Natural killer cell (primary cell): ENCODE results near the gene ZBTB42. TPM values are rescaled to one million over a fixed set of nuclear protein-coding genes. Genes with fewer than 3 reads are reported as not detected.

Source experiments
- ATAC-seq, 3 donors: fragments of 150-1000 bp in 2 of 3; fragments of 200-7000 bp in 1 of 3; cut with Tn5 transposase; 1 replicate in 1 of 3; 2 replicates in 2 of 3; pipeline ENCODE4 v1.10.0; 2021; ENCODE audit warnings: mild to moderate bottlenecking in 2 of 3, moderate library complexity in 2 of 3
- DNase-seq, 2 donors: peaks; one replicate each; pipeline versions ENCODE4 v3.0.0 to v3.0.0-alpha.2; 2013 to 2021; ENCODE audit warnings: mixed read lengths in 1 of 2
- H3K27ac ChIP-seq: one replicate; pipeline ENCODE4 v1.5.1; 2013; ENCODE audit warnings: mild to moderate bottlenecking, low read length
- H3K27me3 ChIP-seq: one replicate; pipeline ENCODE4 v1.6.1; 2013; ENCODE audit warnings: low read length; ENCODE audit not compliant: control insufficient read depth, insufficient read depth
- H3K36me3 ChIP-seq: one replicate; pipeline ENCODE4 v1.6.1; 2013; ENCODE audit warnings: low read length; ENCODE audit not compliant: control insufficient read depth, insufficient read depth
- H3K4me1 ChIP-seq: one replicate; pipeline ENCODE4 v1.6.1; 2013; ENCODE audit warnings: low read length; ENCODE audit not compliant: control insufficient read depth, insufficient read depth
- H3K4me3 ChIP-seq: one replicate; pipeline ENCODE4 v1.5.1; 2013; ENCODE audit warnings: low read length
- H3K9me3 ChIP-seq: one replicate; pipeline ENCODE4 v1.6.1; 2013; ENCODE audit warnings: low read length; ENCODE audit not compliant: control insufficient read depth, insufficient read depth
- H3K27ac Mint-ChIP-seq, 2 donors: one replicate each; pipeline ENCODE4 v1.8.0; 2022; ENCODE audit warnings: mild to moderate bottlenecking in 2 of 2, mixed read lengths in 2 of 2, moderate library complexity in 1 of 2
- H3K27me3 Mint-ChIP-seq, 2 donors: one replicate each; pipeline ENCODE4 v1.8.0; 2022; ENCODE audit warnings: low read depth in 2 of 2, mixed read lengths in 2 of 2
- H3K36me3 Mint-ChIP-seq: one replicate; pipeline ENCODE4 v1.8.0; 2022; ENCODE audit warnings: mixed read lengths
- H3K4me1 Mint-ChIP-seq, 2 donors: one replicate each; pipeline ENCODE4 v1.8.0; 2022; ENCODE audit warnings: mixed read lengths in 2 of 2
- H3K4me3 Mint-ChIP-seq: one replicate; pipeline ENCODE4 v1.8.0; 2022; ENCODE audit warnings: mild to moderate bottlenecking, moderate library complexity, mixed read lengths
- H3K9me3 Mint-ChIP-seq, 2 donors: one replicate each; pipeline ENCODE4 v1.8.0; 2022; ENCODE audit warnings: mixed read lengths in 2 of 2
- CTCF ChIP-seq: fragments of 200-600 bp; IDR thresholded peaks from one replicate; pipeline ENCODE4 v1.8.0; 2022; ENCODE audit warnings: antibody characterized with exemption
- WGBS: methylation state at CpG from one replicate; pipeline ENCODE4 v1.1.7; 2013; ENCODE audit warnings: missing lambda C conversion rate; ENCODE audit not compliant: insufficient coverage; 5-methylcytosine and 5-hydroxymethylcytosine counted together
- intact Hi-C: fragments of 100-400 bp; cut with micrococcal nuclease; formaldehyde crosslinking; loops from one replicate; pipeline ENCODE4 v1.14.2; 2022
- total RNA-seq, 4 donors: library from RNA; stranded (reverse); fragments of 120-200 nt in 1 of 4; gene quantifications; one replicate each; pipeline versions ENCODE4 v1.2.3 to v1.2.4, GENCODE V29; 2013 to 2022

Gene ZBTB42
- total RNA-seq, 3 donors from 2014 or later (not counting 1 experiment from before 2014, with no cell fraction given): 3.6 to 4.5 (median 3.7) TPM

DNA sequence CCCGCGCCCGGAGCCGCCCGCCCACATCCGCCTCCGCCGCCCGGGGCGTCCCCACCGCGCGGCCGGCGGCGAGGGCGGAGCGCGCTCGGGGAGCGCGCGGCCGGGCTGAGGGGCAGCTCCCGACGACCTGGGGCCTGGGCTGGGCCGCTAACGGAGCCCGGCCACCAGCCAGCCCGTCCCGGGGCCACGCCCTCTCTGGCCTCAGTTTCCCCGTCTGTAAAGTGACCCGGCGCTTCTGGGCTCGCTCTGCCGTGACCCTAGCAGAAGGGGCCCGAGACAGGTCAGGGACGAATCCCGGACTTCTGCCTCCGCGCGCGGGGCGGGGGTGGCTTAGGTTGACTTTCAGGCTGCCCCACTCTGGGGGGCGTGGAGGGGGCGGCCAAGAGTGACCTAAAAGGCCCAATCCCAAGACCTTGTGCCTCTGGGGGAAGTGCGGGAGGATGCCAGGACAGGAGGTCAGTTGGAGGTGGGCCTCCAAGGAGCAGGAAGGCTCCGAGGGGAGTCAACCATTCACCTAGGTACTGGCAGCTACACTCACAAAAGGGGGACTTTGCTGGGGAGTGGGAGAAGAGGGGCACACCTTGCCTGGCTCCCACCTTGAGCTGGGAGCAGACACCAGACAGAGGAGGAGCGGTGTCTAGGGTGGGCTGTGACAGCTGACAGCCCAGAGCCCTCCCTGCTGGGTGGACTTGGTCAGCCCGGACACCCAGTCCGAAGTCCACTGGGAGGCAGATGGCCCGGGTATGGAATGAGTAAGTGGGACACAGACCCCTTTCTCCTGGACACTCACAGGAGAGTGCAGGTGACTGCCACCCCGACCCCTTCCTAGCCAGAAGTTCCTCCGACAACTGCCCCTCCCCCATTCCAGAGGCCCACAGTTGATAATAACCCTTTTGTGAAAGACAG is 4.9 kb upstream of the ZBTB42 start:
- WGBS: 13% methylated on average over 55 of the region's 55 CpGs
- H3K27ac Mint-ChIP-seq: peak overlapping the region; percentile 73 to 85
- no peaks in the 10 kb centered on the region for H3K9me3 Mint-ChIP-seq
- H3K9me3 ChIP-seq: no peaks in the 10 kb centered on the region
- no peaks in the 10 kb centered on the region for H3K27me3 Mint-ChIP-seq
- no peaks in the 10 kb centered on the region for H3K36me3 Mint-ChIP-seq
- peak overlapping the region; percentile 79 for H3K4me3 Mint-ChIP-seq
- peak; percentile 62 to 72 (median 67) for ATAC-seq
- DNase-seq: peak; percentile 55 to 80
- peaks cover 19 to 61% of the 10 kb centered on the region in 2 donors for H3K4me1 Mint-ChIP-seq
- no peaks in the 10 kb centered on the region for H3K27me3 ChIP-seq
- H3K27ac ChIP-seq: peak overlapping the region; percentile 45
- intact Hi-C loops: loop anchor here (2.0 kb wide), 1 partner anchor 43 kb away; the partner anchor contains the start of gene SIVA1
- H3K4me3 ChIP-seq: peak overlapping the region; percentile 17
- H3K36me3 ChIP-seq: peaks cover 15% of the 10 kb centered on the region
- peaks cover 44% of the 10 kb centered on the region for H3K4me1 ChIP-seq
- TF ChIP-seq CTCF: no peak

DNA sequence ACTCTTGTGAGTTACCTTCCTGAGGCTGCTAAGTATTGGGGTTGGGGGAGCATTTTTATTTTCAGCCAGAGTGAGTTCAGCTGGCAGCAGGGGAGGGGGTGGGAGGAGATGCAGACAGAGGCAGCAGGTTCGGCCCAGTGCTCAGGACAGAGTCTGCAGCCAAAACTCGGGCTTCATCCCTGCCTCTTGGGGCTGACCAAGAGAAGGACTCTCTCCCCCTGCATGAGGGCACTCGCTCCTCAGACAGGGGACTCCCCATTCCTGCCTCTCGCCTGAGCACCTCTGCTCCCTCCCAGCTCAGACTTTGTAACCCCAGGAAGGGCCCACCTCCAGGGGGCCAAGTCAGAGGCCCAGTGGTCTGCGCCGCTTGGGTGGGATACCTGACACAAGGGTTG is 4.2 kb upstream of the ZBTB42 start:
- no peak overlapping the region for H3K27ac ChIP-seq
- no peaks in the 10 kb centered on the region for H3K9me3 ChIP-seq
- H3K27me3 ChIP-seq: no peaks in the 10 kb centered on the region
- intact Hi-C loops: no loop called here
- Mint-ChIP-seq H3K4me3 (peak overlapping the region; percentile 79), H3K9me3 (no peaks in the 10 kb centered on the region), H3K36me3 (no peaks in the 10 kb centered on the region), H3K4me1 (peaks cover 19 to 61% of the 10 kb centered on the region in 2 donors), H3K27me3 (no peaks in the 10 kb centered on the region), H3K27ac (peak overlapping the region; percentile 73 to 85)
- DNase-seq (no peak), ATAC-seq (no peak)
- no peak for TF ChIP-seq CTCF
- peaks cover 50% of the 10 kb centered on the region for H3K4me1 ChIP-seq
- H3K36me3 ChIP-seq: peaks cover 8% of the 10 kb centered on the region
- H3K4me3 ChIP-seq: no peak overlapping the region
- 92% methylated on average over 6 of the region's 6 CpGs for WGBS

- Histone ChIP-seq H3K27ac (no peak overlapping the region), H3K9me3 (no peaks in the 10 kb centered on the region), H3K27me3 (no peaks in the 10 kb centered on the region), H3K36me3 (peaks cover 1% of the 10 kb centered on the region), H3K4me1 (peaks cover 53% of the 10 kb centered on the region), H3K4me3 (no peak overlapping the region)
- Mint-ChIP-seq H3K27me3 (no peaks in the 10 kb centered on the region), H3K27ac (peak overlapping the region; percentile 73 to 85), H3K4me3 (peak overlapping the region; percentile 79), H3K36me3 (no peaks in the 10 kb centered on the region), H3K4me1 (peaks cover 19 to 60% of the 10 kb centered on the region in 2 donors), H3K9me3 (no peaks in the 10 kb centered on the region)
- ATAC-seq (no peak), DNase-seq (peak in 1 of 2 donors; percentile 29)
- 64% methylated on average over 18 of the region's 18 CpGs for WGBS
- intact Hi-C loops: no loop called here
- TF ChIP-seq CTCF: no peak
These were observed 3.5 kb upstream of the ZBTB42 start for GRCh38 chr14:104797115-104798044.
